ENCODE data around the gene PBOV1.

The PBOV1 gene

GRCh38 chr6:138205437-138206094 is 12.7 kb downstream of the PBOV1 start:
- Histone ChIP-seq H3K27me3 (peaks cover 4% of the 10 kb centered on the region), H3K9me3 (no peaks in the 10 kb centered on the region), H3K4me3 (ENCODE audit: low read depth in 1 of 2, low read length in 1 of 2) (no peak overlapping the region), H3K36me3 (no peaks in the 10 kb centered on the region), H3K27ac (no peak overlapping the region), H3K4me1 (ENCODE audit: control insufficient read depth in 1 of 2, insufficient read depth in 1 of 2, low read depth in 1 of 2, low read length in 1 of 2) (no peaks in the 10 kb centered on the region)
- TF ChIP-seq CTCF (IDR thresholded peaks at IDR 0.05): no peak

- Histone ChIP-seq H3K4me3 (ENCODE audit: low read depth in 1 of 2, low read length in 1 of 2) (no peak overlapping the region), H3K36me3 (no peaks in the 10 kb centered on the region), H3K4me1 (ENCODE audit: control insufficient read depth in 1 of 2, insufficient read depth in 1 of 2, low read depth in 1 of 2, low read length in 1 of 2) (no peaks in the 10 kb centered on the region)
Observed at GRCh38 chr6:138204792-138205384, 13.4 kb downstream of the PBOV1 start.

GRCh38 chr6:138204303-138204702 is 14.0 kb downstream of the PBOV1 start:
- peaks cover 4% of the 10 kb centered on the region for H3K27me3 ChIP-seq
- no peak for TF ChIP-seq CTCF (IDR thresholded peaks at IDR 0.05)
- no peak overlapping the region for H3K4me3 ChIP-seq (ENCODE audit: low read depth in 1 of 2, low read length in 1 of 2)

More at GRCh38 chr6:138204792-138205384, 13.4 kb downstream of the PBOV1 start:
- Histone ChIP-seq H3K27ac (no peak overlapping the region), H3K27me3 (peaks cover 4% of the 10 kb centered on the region), H3K9me3 (no peaks in the 10 kb centered on the region)
- TF ChIP-seq CTCF (IDR thresholded peaks at IDR 0.05): no peak

GRCh38 chr6:138203315-138203714 is 15.0 kb downstream of the PBOV1 start:
- H3K27me3 ChIP-seq: peaks cover 4% of the 10 kb centered on the region
- TF ChIP-seq CTCF (IDR thresholded peaks at IDR 0.05): no peak
- no peaks in the 10 kb centered on the region for H3K4me1 ChIP-seq (ENCODE audit: control insufficient read depth in 1 of 2, insufficient read depth in 1 of 2, low read depth in 1 of 2, low read length in 1 of 2)
- H3K27ac ChIP-seq: no peak overlapping the region
- no peak overlapping the region for H3K4me3 ChIP-seq (ENCODE audit: low read depth in 1 of 2, low read length in 1 of 2)
- no peaks in the 10 kb centered on the region for H3K36me3 ChIP-seq
- H3K9me3 ChIP-seq: no peaks in the 10 kb centered on the region

More at GRCh38 chr6:138204303-138204702, 14.0 kb downstream of the PBOV1 start:
- H3K36me3 ChIP-seq: no peaks in the 10 kb centered on the region
- H3K4me1 ChIP-seq (ENCODE audit: control insufficient read depth in 1 of 2, insufficient read depth in 1 of 2, low read depth in 1 of 2, low read length in 1 of 2): no peaks in the 10 kb centered on the region
- H3K27ac ChIP-seq: no peak overlapping the region
- H3K9me3 ChIP-seq: no peaks in the 10 kb centered on the region

- no peak for TF ChIP-seq CTCF (IDR thresholded peaks at IDR 0.05)
- H3K27ac ChIP-seq: no peak overlapping the region
- H3K27me3 ChIP-seq: peaks cover 4% of the 10 kb centered on the region
- H3K9me3 ChIP-seq: no peaks in the 10 kb centered on the region
- H3K4me1 ChIP-seq (ENCODE audit: control insufficient read depth in 1 of 2, insufficient read depth in 1 of 2, low read depth in 1 of 2, low read length in 1 of 2): no peaks in the 10 kb centered on the region
- H3K36me3 ChIP-seq: no peaks in the 10 kb centered on the region
- H3K4me3 ChIP-seq (ENCODE audit: low read depth in 1 of 2, low read length in 1 of 2): no peak overlapping the region
Observed at GRCh38 chr6:138201836-138202235, 16.5 kb downstream of the PBOV1 start.

Measured in neutrophil (primary cell).